H1 (cell line): ENCODE data around the gene EXD3. TPM values are rescaled to one million over a fixed set of nuclear protein-coding genes. Genes with fewer than 3 reads are reported as not detected.

Experiments
- CTCF ChIA-PET: fragments of 300-600 bp; sonication (Branson Sonifier 250); formaldehyde crosslinking; loops from one replicate; lab custom pipeline; 2021; ENCODE audit not compliant: partially characterized antibody; lab: Charles Lee
- POLR2A ChIA-PET: fragments of 300-600 bp; sonication (Branson Sonifier 250); formaldehyde crosslinking; loops from one replicate; lab custom pipeline; 2021; ENCODE audit warnings: inconsistent platforms; ENCODE audit not compliant: partially characterized antibody; lab: Charles Lee
- DNase-seq, 2 experiments: peaks; one replicate each; pipeline versions ENCODE4 v3.0.0 to v3.0.0-alpha.2; 2010 to 2022; ENCODE audit warnings: low spot score in 2 of 2, low read depth in 1 of 2, mixed read lengths in 1 of 2
- FAIRE-seq: peaks from 2 replicates; lab custom pipeline; 2011; peaks lifted over from hg19 to GRCh38; lab: Jason Lieb, UNC
- H2AFZ ChIP-seq: 2 replicates; pipeline ENCODE4 v1.8.1; 2012; ENCODE audit warnings: low read length, inconsistent platforms
- H2AK5ac ChIP-seq: 2 replicates; pipeline ENCODE4 v1.6.1; 2013; ENCODE audit warnings: low read depth, low read length
- H2BK120ac ChIP-seq: replicated peaks from 2 replicates; pipeline ENCODE3; 2013; ENCODE audit warnings: low read depth, low read length, inconsistent platforms
- H2BK12ac ChIP-seq: 2 replicates; pipeline ENCODE4 v1.6.1; 2013; ENCODE audit warnings: low read depth, low read length
- H2BK15ac ChIP-seq: 2 replicates; pipeline ENCODE4 v1.6.1; 2013; ENCODE audit warnings: low read length
- H2BK20ac ChIP-seq: 2 replicates; pipeline ENCODE4 v1.6.1; 2013; ENCODE audit warnings: low read length
- H2BK5ac ChIP-seq: 2 replicates; pipeline ENCODE4 v1.6.1; 2013; ENCODE audit warnings: low read depth, low read length
- H3K14ac ChIP-seq: 2 replicates; pipeline ENCODE4 v1.6.1; 2013; ENCODE audit warnings: inconsistent platforms; ENCODE audit not compliant: insufficient read length
- H3K18ac ChIP-seq: 2 replicates; pipeline ENCODE4 v1.6.1; 2013; ENCODE audit warnings: low read length; ENCODE audit errors: extremely low read depth
- H3K23ac ChIP-seq: 2 replicates; pipeline ENCODE4 v1.6.1; 2013; ENCODE audit warnings: inconsistent platforms; ENCODE audit not compliant: insufficient read length
- H3K23me2 ChIP-seq: 2 replicates; pipeline ENCODE4 v1.6.1; 2013; ENCODE audit warnings: low read depth, low read length
- H3K27ac ChIP-seq: 2 replicates; pipeline ENCODE4 v1.6.1; 2011; ENCODE audit warnings: low read depth, low read length, inconsistent platforms
- H3K27me3 ChIP-seq, 4 experiments: replicated peaks in 1 of 4; 1 replicate in 1 of 4; 2 replicates in 3 of 4; pipeline versions ENCODE4 v1.6.1 to v1.8.1; 2011 to 2013; ENCODE audit warnings: low read length in 3 of 4, mild to moderate bottlenecking in 3 of 4, inconsistent platforms in 2 of 4, mixed read lengths in 2 of 4, moderate library complexity in 1 of 4; ENCODE audit not compliant: control insufficient read depth in 3 of 4, insufficient read depth in 3 of 4; ENCODE audit errors: extremely low read depth in 1 of 4
- H3K36me3 ChIP-seq, 4 experiments: 2 replicates each; pipeline versions ENCODE4 v1.6.1 to v1.8.1; 2011 to 2013; ENCODE audit warnings: mild to moderate bottlenecking in 4 of 4, low read length in 3 of 4, moderate library complexity in 2 of 4, control low read depth in 1 of 4, inconsistent platforms in 1 of 4; ENCODE audit not compliant: insufficient read depth in 4 of 4, control insufficient read depth in 2 of 4
- H3K4ac ChIP-seq: replicated peaks from 2 replicates; pipeline ENCODE3; 2013; ENCODE audit warnings: low read length, low read depth, mixed read lengths, inconsistent platforms; ENCODE audit not compliant: insufficient read length
- H3K4me1 ChIP-seq, 4 experiments: replicated peaks in 1 of 4; 1 replicate in 1 of 4; 2 replicates in 3 of 4; pipeline versions ENCODE4 v1.6.1 to v1.8.1; 2011 to 2013; ENCODE audit warnings: low read length in 3 of 4, inconsistent platforms in 2 of 4, mixed read lengths in 1 of 4; ENCODE audit not compliant: insufficient read depth in 4 of 4, control insufficient read depth in 3 of 4
- H3K4me2 ChIP-seq, 2 experiments: 2 replicates each; pipeline versions ENCODE4 v1.6.1 to v1.8.1; 2011 to 2013; ENCODE audit warnings: low read depth in 2 of 2, low read length in 2 of 2, control low read depth in 1 of 2, inconsistent platforms in 1 of 2, mild to moderate bottlenecking in 1 of 2; ENCODE audit not compliant: insufficient read depth in 1 of 2
- H3K4me3 ChIP-seq, 4 experiments: fragments of 200-600, 300-600 bp in 1 of 4; sonication (generic), shearing (Covaris generic), sonication (Bioruptor Twin) in 1 of 4; 2 replicates each; pipeline versions ENCODE4 v1.5.1 to v1.8.1; 2011 to 2016; ENCODE audit warnings: low read length in 4 of 4, low read depth in 3 of 4, control low read depth in 2 of 4, inconsistent platforms in 2 of 4, mild to moderate bottlenecking in 2 of 4, mixed read lengths in 1 of 4, moderate library complexity in 1 of 4; ENCODE audit not compliant: insufficient read depth in 2 of 4; ENCODE audit errors: extremely low read depth in 1 of 4
- H3K56ac ChIP-seq: replicated peaks from 2 replicates; pipeline ENCODE3; 2013; ENCODE audit warnings: low read depth, mild to moderate bottlenecking, mixed read lengths, low read length, inconsistent platforms; ENCODE audit not compliant: insufficient read length
- H3K79me1 ChIP-seq: 2 replicates; pipeline ENCODE4 v1.6.1; 2013; ENCODE audit warnings: low read depth, low read length, control low read depth
- H3K79me2 ChIP-seq, 2 experiments: 2 replicates each; pipeline versions ENCODE4 v1.6.1 to v1.8.1; 2012 to 2013; ENCODE audit warnings: low read length in 2 of 2, mild to moderate bottlenecking in 2 of 2, inconsistent platforms in 1 of 2; ENCODE audit not compliant: insufficient read depth in 2 of 2, control insufficient read depth in 1 of 2
- H3K9ac ChIP-seq, 4 experiments: replicated peaks in 1 of 4; 1 replicate in 1 of 4; 2 replicates in 3 of 4; pipeline versions ENCODE4 v1.6.1 to v1.8.1; 2011 to 2013; ENCODE audit warnings: low read depth in 3 of 4, low read length in 3 of 4, control low read depth in 2 of 4, mild to moderate bottlenecking in 2 of 4, moderate library complexity in 2 of 4, inconsistent platforms in 1 of 4; ENCODE audit errors: extremely low read depth in 1 of 4
- H3K9me3 ChIP-seq, 2 experiments: 2 replicates each; pipeline versions ENCODE4 v1.6.1 to v1.8.1; 2012 to 2013; ENCODE audit warnings: mild to moderate bottlenecking in 2 of 2, moderate library complexity in 2 of 2, control low read depth in 1 of 2, inconsistent platforms in 1 of 2, low read depth in 1 of 2, low read length in 1 of 2, mixed read lengths in 1 of 2; ENCODE audit not compliant: insufficient read depth in 2 of 2
- H4K20me1 ChIP-seq, 2 experiments: replicated peaks in 1 of 2; 2 replicates each; pipeline versions ENCODE3 to v1.8.1; 2011 to 2013; ENCODE audit warnings: inconsistent platforms in 2 of 2, low read length in 2 of 2, mild to moderate bottlenecking in 1 of 2; ENCODE audit not compliant: insufficient read depth in 2 of 2, control insufficient read depth in 1 of 2
- H4K5ac ChIP-seq: 2 replicates; pipeline ENCODE4 v1.6.1; 2013; ENCODE audit warnings: low read length, low read depth, mixed read lengths, inconsistent platforms; ENCODE audit not compliant: insufficient read length
- H4K8ac ChIP-seq: 2 replicates; pipeline ENCODE4 v1.8.0; 2013; ENCODE audit warnings: mild to moderate bottlenecking, moderate library complexity, low read length, inconsistent platforms; ENCODE audit not compliant: insufficient read depth; ENCODE audit errors: extremely low read depth
- H4K91ac ChIP-seq: replicated peaks from 2 replicates; pipeline ENCODE3; 2013; ENCODE audit warnings: low read length, mixed read lengths, inconsistent platforms; ENCODE audit not compliant: insufficient read length
- BRCA1 ChIP-seq: IDR thresholded peaks from 2 replicates; pipeline ENCODE4 v1.6.1; 2012; ENCODE audit warnings: low read depth, low read length, improper control_type of control experiment
- E2F6 ChIP-seq: IDR thresholded peaks from 2 replicates; pipeline ENCODE4 v1.6.1; 2012; ENCODE audit warnings: inconsistent platforms
- KDM5A ChIP-seq: fragments of 200-600 bp; IDR thresholded peaks from 2 replicates; pipeline ENCODE4 v1.7.1; 2012; ENCODE audit warnings: mild to moderate bottlenecking, low read length, inconsistent platforms, mixed read lengths
- NANOG ChIP-seq: IDR thresholded peaks from 2 replicates; pipeline ENCODE4 v1.6.1; 2011; ENCODE audit warnings: low read length, low read depth, mild to moderate bottlenecking, inconsistent platforms; ENCODE audit not compliant: insufficient read depth, poor library complexity, severe bottlenecking
- RAD21 ChIP-seq, 2 experiments: IDR thresholded peaks in 1 of 2; conservative IDR thresholded peaks in 1 of 2; 2 replicates each; pipeline ENCODE4 v1.6.1; 2011; ENCODE audit warnings: low read depth in 2 of 2, low read length in 2 of 2, improper control_type of control experiment in 1 of 2, inconsistent platforms in 1 of 2, mild to moderate bottlenecking in 1 of 2, moderate library complexity in 1 of 2
- RNF2 ChIP-seq: fragments of 200-900, 300-1000 bp; sonication (generic); IDR thresholded peaks from 2 replicates; pipeline ENCODE4 v1.7.1; 2016; ENCODE audit warnings: borderline replicate concordance, low read depth, mild to moderate bottlenecking, antibody characterized with exemption, low read length; ENCODE audit not compliant: poor library complexity, severe bottlenecking; ENCODE audit errors: missing control alignments
- RXRA ChIP-seq: IDR thresholded peaks from 2 replicates; pipeline ENCODE4 v1.6.1; 2011; ENCODE audit warnings: low read depth, mild to moderate bottlenecking, low read length, moderate library complexity; ENCODE audit not compliant: insufficient read depth
- SIX5 ChIP-seq: IDR thresholded peaks from 2 replicates; pipeline ENCODE4 v1.6.1; 2011; ENCODE audit warnings: mild to moderate bottlenecking, low read depth, low read length
- SRF ChIP-seq: IDR thresholded peaks from 2 replicates; pipeline ENCODE4 v1.6.1; 2011; ENCODE audit warnings: mild to moderate bottlenecking, low read depth, low read length, moderate library complexity
- SUZ12 ChIP-seq: fragments of 200-600 bp; sonication (generic); IDR thresholded peaks from 2 replicates; pipeline ENCODE4 v1.6.1; 2012; ENCODE audit warnings: mild to moderate bottlenecking, inconsistent platforms, low read length, moderate library complexity, mixed read lengths
- WGBS, 2 experiments: shearing (Covaris generic) in 1 of 2; methylation state at CpG; one replicate each; pipeline versions ENCODE4 v1.1.6 to v1.1.7; 2013 to 2015; ENCODE audit warnings: low lambda C conversion rate in 2 of 2, mixed read lengths in 2 of 2, inconsistent platforms in 1 of 2, low coverage in 1 of 2, missing lambda C conversion rate in 1 of 2; ENCODE audit not compliant: insufficient replicate concordance in 2 of 2, insufficient coverage in 1 of 2, insufficient read length in 1 of 2; ENCODE audit errors: extremely low coverage in 1 of 2, missing lambda C conversion rate in 1 of 2; 5-methylcytosine and 5-hydroxymethylcytosine counted together
- polyA plus RNA-seq, 7 experiments: library from polyadenylated mRNA; depleted of rRNA in 3 of 7; stranded (reverse) in 5 of 7; unstranded in 2 of 7; fragments of >200 nt in 5 of 7; fragments of 200-250 nt in 2 of 7; gene quantifications; 1 replicate in 5 of 7; 2 replicates in 1 of 7; 4 replicates in 1 of 7; pipeline versions ENCODE4 v1.2.1 to v1.2.3, GENCODE V29; 2011 to 2013; ENCODE audit warnings: missing spikeins in 2 of 7, mixed read lengths in 2 of 7
- total RNA-seq: library from RNA; stranded (reverse); fragmentation: NEBNext Ultra II Directional; extraction: Animal tissue kit (Norgen Biotek cat#: 25700); gene quantifications from 2 replicates; pipeline ENCODE4 v1.2.1, GENCODE V29; 2021

Gene EXD3
- total and polyA plus RNA-seq, 2 of the 8 experiments (the other 6 are each of a cell fraction or from before 2014, with no cell fraction given), result 7.2 to 9.4 TPM

GRCh38 chr9:137416006-137416562, 6.9 kb downstream of the EXD3 start:
- H3K23ac ChIP-seq, result no peak overlapping the region
- H3K36me3 ChIP-seq, result no peaks in the 10 kb centered on the region
- no peak overlapping the region for H2BK120ac ChIP-seq
- H2AK5ac ChIP-seq, result no peak overlapping the region
- peaks cover 0 to 5% (median 0%) of the 10 kb centered on the region in 4 experiments; a peak in 3 of 7 replicates for H3K4me1 ChIP-seq
- H4K91ac ChIP-seq, result no peak overlapping the region
- H3K27ac ChIP-seq, result no peak overlapping the region
- H3K27me3 ChIP-seq, result no peaks in the 10 kb centered on the region
- H2BK12ac ChIP-seq, result no peak overlapping the region
- peaks cover 0 to 3% of the 10 kb centered on the region in 2 experiments for H4K20me1 ChIP-seq
- H3K4me2 ChIP-seq, result no peak overlapping the region
- H2BK15ac ChIP-seq, result no peak overlapping the region
- no peak overlapping the region for H3K4ac ChIP-seq
- H3K79me1 ChIP-seq, result peaks cover 11% of the 10 kb centered on the region
- no peaks in the 10 kb centered on the region for H3K79me2 ChIP-seq
- no peak for TF ChIP-seq BRCA1
- no peak for TF ChIP-seq SIX5
- no peak for TF ChIP-seq SUZ12
- no peak for TF ChIP-seq E2F6
- TF ChIP-seq NANOG, result no peak
- TF ChIP-seq SRF, result no peak
- TF ChIP-seq RNF2, result no peak
- no peak for TF ChIP-seq RXRA
- TF ChIP-seq KDM5A, result no peak
- no peak for TF ChIP-seq RAD21 (IDR thresholded peaks at IDR 0.05 in 1 of 2, conservative IDR thresholded peaks at IDR 0.05 in 1 of 2; ENCODE audit: low read depth in 2 of 2, low read length in 2 of 2)
- no peak overlapping the region for H3K14ac ChIP-seq
- CTCF ChIA-PET, result interaction anchor here (1.2 to 1.4 kb wide), 3 partner anchors 8 to 129 kb away, joined by 3 to 5 read pairs (median 4); partner anchors contain the start of gene NRARP
- H2AFZ ChIP-seq, result no peak overlapping the region
- H2BK5ac ChIP-seq, result no peak overlapping the region
- no peak overlapping the region for H3K4me3 ChIP-seq
- no peak overlapping the region; the same call in 1 of the 2 replicates for H4K8ac ChIP-seq
- no peak overlapping the region for H3K56ac ChIP-seq
- no peaks in the 10 kb centered on the region for H3K9me3 ChIP-seq
- no peak overlapping the region for H2BK20ac ChIP-seq
- no peaks in the 10 kb centered on the region for H3K23me2 ChIP-seq
- DNase-seq, result no peak
- WGBS, 2 experiments, result 84% methylated on average over 14 of the region's 23 CpGs; no CpG with 5 or more reads in 1 of the 2 experiments
- POLR2A ChIA-PET, result no interaction called here
- no peak overlapping the region for H3K18ac ChIP-seq
- H4K5ac ChIP-seq, result no peak overlapping the region
- no peak for FAIRE-seq
- no peak overlapping the region for H3K9ac ChIP-seq
